Keratinocyte (primary cell): Measurements from ENCODE around the gene TM4SF5. TPM values are rescaled to one million over a fixed set of nuclear protein-coding genes. Genes with fewer than 3 reads are reported as not detected.

ENCODE experiments used
- DNase-seq: peaks from one replicate; pipeline ENCODE4 v3.0.0-alpha.2; 2011; ENCODE audit warnings: low read depth, missing footprints, low spot score
- FAIRE-seq: peaks from 2 replicates; lab custom pipeline; 2011; peaks lifted over from hg19 to GRCh38; lab: Jason Lieb, UNC
- H2AFZ ChIP-seq: 2 replicates; pipeline ENCODE4 v1.6.0; 2012; ENCODE audit warnings: low read length, control low read depth, inconsistent platforms; ENCODE audit not compliant: control insufficient read depth
- H3K27ac ChIP-seq: 2 replicates; pipeline ENCODE4 v1.5.1; 2011; ENCODE audit warnings: low read length; ENCODE audit not compliant: control insufficient read depth, insufficient read depth
- H3K27me3 ChIP-seq: 3 replicates; pipeline ENCODE4 v1.6.0; 2011; ENCODE audit warnings: low read length; ENCODE audit not compliant: control insufficient read depth, insufficient read depth; ENCODE audit errors: extremely low read depth
- H3K36me3 ChIP-seq, 2 experiments: 2 replicates in 1 of 2; 3 replicates in 1 of 2; pipeline ENCODE4 v1.5.1; 2011; ENCODE audit warnings: low read length in 2 of 2, mild to moderate bottlenecking in 1 of 2; ENCODE audit not compliant: control insufficient read depth in 2 of 2, insufficient read depth in 2 of 2; ENCODE audit errors: extremely low read depth in 1 of 2
- H3K4me1 ChIP-seq: 3 replicates; pipeline ENCODE4 v1.5.1; 2011; ENCODE audit warnings: low read length; ENCODE audit not compliant: control insufficient read depth, insufficient read depth; ENCODE audit errors: extremely low read depth
- H3K4me2 ChIP-seq: 3 replicates; pipeline ENCODE4 v1.6.0; 2011; ENCODE audit warnings: low read depth, low read length; ENCODE audit not compliant: control insufficient read depth, insufficient read depth; ENCODE audit errors: extremely low read depth
- H3K4me3 ChIP-seq, 3 experiments: fragments of 200-600 bp in 1 of 3; sonication (generic) in 1 of 3; 2 replicates in 2 of 3; 3 replicates in 1 of 3; pipeline ENCODE4 v1.5.1; 2011 to 2016; ENCODE audit warnings: low read length in 3 of 3, mild to moderate bottlenecking in 3 of 3, control low read depth in 2 of 3, inconsistent platforms in 1 of 3, low read depth in 1 of 3, mixed read lengths in 1 of 3, mixed run types in 1 of 3, moderate library complexity in 1 of 3; ENCODE audit not compliant: control insufficient read depth in 2 of 3, insufficient read depth in 2 of 3; ENCODE audit errors: extremely low read depth in 1 of 3
- H3K79me2 ChIP-seq: 2 replicates; pipeline ENCODE4 v1.6.0; 2012; ENCODE audit warnings: low read length; ENCODE audit not compliant: control insufficient read depth, insufficient read depth
- H3K9ac ChIP-seq: 3 replicates; pipeline ENCODE4 v1.6.0; 2011; ENCODE audit warnings: low read length; ENCODE audit not compliant: control insufficient read depth, insufficient read depth; ENCODE audit errors: extremely low read depth
- H3K9me1 ChIP-seq: 3 replicates; pipeline ENCODE4 v1.6.0; 2011; ENCODE audit warnings: low read length; ENCODE audit not compliant: control insufficient read depth, insufficient read depth; ENCODE audit errors: extremely low read depth
- H3K9me3 ChIP-seq: 2 replicates; pipeline ENCODE4 v1.5.1; 2012; ENCODE audit warnings: low read depth, low read length; ENCODE audit not compliant: control insufficient read depth
- H4K20me1 ChIP-seq: 3 replicates; pipeline ENCODE4 v1.6.0; 2011; ENCODE audit warnings: low read length; ENCODE audit not compliant: control insufficient read depth, insufficient read depth; ENCODE audit errors: extremely low read depth
- CTCF ChIP-seq, 3 experiments: IDR thresholded peaks in 1 of 3; conservative IDR thresholded peaks in 1 of 3; optimal IDR thresholded peaks in 1 of 3; 2 replicates in 2 of 3; 3 replicates in 1 of 3; pipeline versions ENCODE3 to v1.5.1; 2011; ENCODE audit warnings: low read length in 3 of 3, mild to moderate bottlenecking in 3 of 3, moderate library complexity in 2 of 3, control low read depth in 1 of 3, inconsistent platforms in 1 of 3; ENCODE audit not compliant: insufficient read depth in 2 of 3; ENCODE audit errors: extremely low read depth in 1 of 3
- EZH2 ChIP-seq: IDR thresholded peaks from one replicate; pipeline ENCODE4 v1.6.1; 2012; ENCODE audit warnings: inconsistent platforms, mild to moderate bottlenecking, low read length, moderate library complexity
- dilution Hi-C: fragments of 300-500 bp; cut with MboI; formaldehyde crosslinking; loops from one replicate; pipeline ENCODE4 v1.7.0; 2020; ENCODE audit warnings: low sequenced_read_pairs; ENCODE audit not compliant: extremely low pct_ligation_motif_present
- polyA plus RNA-seq, 5 experiments: library from polyadenylated mRNA; depleted of rRNA in 3 of 5; stranded (reverse) in 3 of 5; stranded (forward) in 1 of 5; unstranded in 1 of 5; fragments of >200 nt; gene quantifications; 1 replicate in 1 of 5; 2 replicates in 3 of 5; 3 replicates in 1 of 5; pipeline versions ENCODE4 v1.2.1 to v1.2.3, GENCODE V29; 2011 to 2012; ENCODE audit warnings: missing spikeins in 2 of 5, low read depth in 1 of 5, low replicate concordance in 1 of 5

TM4SF5 gene
- polyA plus RNA-seq, 1 donor (not counting 4 experiments of a cell fraction or from before 2014, with no cell fraction given) = not detected

DNA sequence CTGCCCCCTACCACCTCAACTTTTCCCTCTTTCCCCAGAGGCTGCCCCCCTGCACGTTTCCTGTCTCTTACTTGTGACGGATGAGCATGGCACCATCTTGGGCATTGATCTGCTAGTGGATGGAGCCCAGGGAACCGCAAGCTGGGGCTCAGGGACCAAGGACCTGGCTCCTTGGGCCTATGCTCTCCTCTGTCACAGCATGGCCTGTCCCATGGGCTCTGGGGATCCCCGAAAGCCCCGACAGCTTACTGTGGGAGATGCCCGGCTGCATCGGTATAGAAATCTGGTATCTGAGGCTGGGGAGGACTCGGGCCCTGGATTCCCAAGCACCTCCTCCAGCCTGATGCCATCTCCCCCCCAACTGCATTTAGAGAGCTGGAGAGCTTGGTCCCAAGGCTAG is 30.1 kb upstream of the TM4SF5 start:
- Histone ChIP-seq H3K4me3 (no peak overlapping the region), H3K4me2 (no peak overlapping the region), H3K4me1 (peaks cover 14% of the 10 kb centered on the region), H3K27ac (no peak overlapping the region), H3K79me2 (no peaks in the 10 kb centered on the region), H3K36me3 (no peaks in the 10 kb centered on the region), H4K20me1 (no peaks in the 10 kb centered on the region), H2AFZ (no peak overlapping the region), H3K9me1 (peaks cover 2% of the 10 kb centered on the region), H3K9me3 (no peaks in the 10 kb centered on the region), H3K27me3 (peaks cover 20% of the 10 kb centered on the region), H3K9ac (no peak overlapping the region)
- dilution Hi-C loops = no loop called here
- TF ChIP-seq CTCF (optimal IDR thresholded peaks at IDR 0.05 in 1 of 3, IDR thresholded peaks at IDR 0.05 in 1 of 3, conservative IDR thresholded peaks at IDR 0.05 in 1 of 3; ENCODE audit: extremely low read depth in 1 of 3, insufficient read depth in 2 of 3, low read length in 3 of 3) (no peak), EZH2 (no peak)
- FAIRE-seq (no peak), DNase-seq (no peak)

GRCh38 chr17:4742133-4742532 is 29.6 kb upstream of the TM4SF5 start:
- Histone ChIP-seq H3K9me1 (peaks cover 2% of the 10 kb centered on the region), H3K4me3 (no peak overlapping the region), H3K27me3 (peaks cover 20% of the 10 kb centered on the region), H3K36me3 (no peaks in the 10 kb centered on the region), H3K79me2 (no peaks in the 10 kb centered on the region), H2AFZ (no peak overlapping the region), H3K4me2 (no peak overlapping the region), H3K4me1 (peaks cover 14% of the 10 kb centered on the region), H3K9me3 (no peaks in the 10 kb centered on the region), H4K20me1 (no peaks in the 10 kb centered on the region), H3K9ac (no peak overlapping the region), H3K27ac (no peak overlapping the region)
- dilution Hi-C loops = no loop called here
- TF ChIP-seq CTCF (optimal IDR thresholded peaks at IDR 0.05 in 1 of 3, IDR thresholded peaks at IDR 0.05 in 1 of 3, conservative IDR thresholded peaks at IDR 0.05 in 1 of 3; ENCODE audit: extremely low read depth in 1 of 3, insufficient read depth in 2 of 3, low read length in 3 of 3) (no peak), EZH2 (no peak)
- FAIRE-seq = no peak
- no peak for DNase-seq
